ENCODE measurements around the gene CRYBA2. TPM values are rescaled to one million over a fixed set of nuclear protein-coding genes. Genes with fewer than 3 reads are reported as not detected.

Gene CRYBA2
- total and polyA plus RNA-seq, 7 donors, result 1.4 to 10.8 (median 5.5) TPM; not detected in 4

DNA sequence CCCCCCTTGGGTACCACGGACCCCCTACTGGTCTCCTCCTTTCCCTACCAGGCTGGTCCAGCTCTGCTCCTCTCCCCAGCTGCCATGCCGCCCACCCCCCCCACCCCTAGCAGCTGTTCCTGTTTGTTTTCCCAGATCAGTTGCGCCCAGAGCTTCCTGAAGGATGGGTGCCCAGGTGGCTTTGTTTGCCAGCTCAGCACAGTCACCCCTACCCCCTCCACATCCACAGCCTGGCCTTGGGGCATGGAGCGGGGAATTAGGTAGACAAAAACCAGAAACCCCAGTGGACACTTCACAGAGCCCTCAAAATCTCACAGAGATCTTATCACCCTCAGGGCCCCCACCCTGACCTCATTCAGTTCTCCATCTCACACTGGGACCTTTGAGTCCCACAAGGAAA lies 3.7 kb upstream of the CRYBA2 start:
- Histone ChIP-seq H3K36me3 (no peaks in the 10 kb centered on the region), H3K4me1 (peaks cover 0 to 38% (median 33%) of the 10 kb centered on the region in 4 donors), H3K9me3 (no peaks in the 10 kb centered on the region), H3K27ac (no peak overlapping the region), H3K27me3 (peaks cover 54 to 98% (median 78%) of the 10 kb centered on the region in 3 donors), H3K4me3 (no peak overlapping the region)
- DNase-seq, result no peak
- intact Hi-C loops (cut with DNase I), result loop anchor here (10.0 kb wide), 1 partner anchor 158 kb away; no protein-coding TSS in a partner anchor
- WGBS, 2 donors, result 14 to 35% methylated on average over 4 of the region's 4 CpGs
- TF ChIP-seq EP300 (IDR thresholded peaks at IDR 0.05) (no peak), POLR2AphosphoS5 (IDR thresholded peaks at IDR 0.05) (no peak), POLR2A (IDR thresholded peaks at IDR 0.05) (no peak)
- TF ChIP-seq, protein P1, sequence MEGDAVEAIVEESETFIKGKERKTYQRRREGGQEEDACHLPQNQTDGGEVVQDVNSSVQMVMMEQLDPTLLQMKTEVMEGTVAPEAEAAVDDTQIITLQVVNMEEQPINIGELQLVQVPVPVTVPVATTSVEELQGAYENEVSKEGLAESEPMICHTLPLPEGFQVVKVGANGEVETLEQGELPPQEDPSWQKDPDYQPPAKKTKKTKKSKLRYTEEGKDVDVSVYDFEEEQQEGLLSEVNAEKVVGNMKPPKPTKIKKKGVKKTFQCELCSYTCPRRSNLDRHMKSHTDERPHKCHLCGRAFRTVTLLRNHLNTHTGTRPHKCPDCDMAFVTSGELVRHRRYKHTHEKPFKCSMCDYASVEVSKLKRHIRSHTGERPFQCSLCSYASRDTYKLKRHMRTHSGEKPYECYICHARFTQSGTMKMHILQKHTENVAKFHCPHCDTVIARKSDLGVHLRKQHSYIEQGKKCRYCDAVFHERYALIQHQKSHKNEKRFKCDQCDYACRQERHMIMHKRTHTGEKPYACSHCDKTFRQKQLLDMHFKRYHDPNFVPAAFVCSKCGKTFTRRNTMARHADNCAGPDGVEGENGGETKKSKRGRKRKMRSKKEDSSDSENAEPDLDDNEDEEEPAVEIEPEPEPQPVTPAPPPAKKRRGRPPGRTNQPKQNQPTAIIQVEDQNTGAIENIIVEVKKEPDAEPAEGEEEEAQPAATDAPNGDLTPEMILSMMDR (IDR thresholded peaks at IDR 0.05), result no peak

DNA sequence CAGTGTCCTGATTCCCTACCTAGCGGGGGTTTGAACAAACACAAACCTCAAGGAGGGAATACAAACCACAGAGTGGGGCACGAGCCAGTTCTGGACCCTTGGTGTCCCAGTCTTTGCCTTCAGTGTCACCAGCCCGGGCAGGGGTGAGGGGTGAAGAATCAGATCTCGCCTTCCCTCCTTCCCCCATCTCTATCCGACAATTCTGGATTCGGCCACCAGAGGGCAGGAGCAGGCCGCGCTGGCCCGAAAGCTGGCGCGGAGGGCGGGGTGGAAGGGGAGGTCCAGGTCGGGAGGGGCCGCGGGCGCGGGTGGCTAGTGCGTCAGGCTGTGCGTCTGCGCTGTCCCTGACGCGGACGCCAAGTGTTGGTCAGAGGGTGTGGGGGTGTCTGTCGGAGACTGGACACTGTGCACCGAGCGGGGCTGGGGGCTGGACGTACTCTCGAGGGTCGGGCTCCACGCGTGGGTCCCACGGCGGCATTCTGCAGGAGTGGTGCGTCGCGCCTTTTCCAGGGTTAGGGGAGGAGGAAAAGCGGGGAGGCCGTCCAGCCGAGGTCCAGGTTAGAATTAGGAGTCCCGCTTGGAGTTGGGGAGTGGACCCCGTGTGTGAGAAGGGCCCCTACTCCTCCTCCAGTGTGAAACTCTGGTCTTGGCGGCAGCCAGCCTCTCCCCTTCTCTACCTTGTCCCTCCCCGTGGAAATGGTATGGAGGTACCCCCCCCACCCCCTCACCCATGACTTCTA lies 2.9 kb upstream of the CRYBA2 start:
- H3K4me1 ChIP-seq, result peaks cover 0 to 30% (median 26%) of the 10 kb centered on the region in 4 donors
- 1 to 6% methylated on average over 43 of the region's 43 CpGs for WGBS, 2 donors
- peak overlapping the region; percentile 7 to 40 (median 31) for H3K4me3 ChIP-seq
- peak; percentile 94 for DNase-seq
- H3K27me3 ChIP-seq, result peaks cover 53 to 98% (median 78%) of the 10 kb centered on the region in 3 donors
- H3K27ac ChIP-seq, result no peak overlapping the region
- no peaks in the 10 kb centered on the region for H3K36me3 ChIP-seq
- intact Hi-C loops (cut with DNase I), result loop anchor here (10.0 kb wide), 1 partner anchor 159 kb away; no protein-coding TSS in a partner anchor
- no peaks in the 10 kb centered on the region for H3K9me3 ChIP-seq
- TF ChIP-seq, protein P1 (IDR thresholded peaks at IDR 0.05), result peak; percentile 71 to 89 (median 86)
- TF ChIP-seq EP300 (IDR thresholded peaks at IDR 0.05), result no peak
- TF ChIP-seq POLR2A (IDR thresholded peaks at IDR 0.05), result peak in 1 of 2 donors; percentile 63
- TF ChIP-seq POLR2AphosphoS5 (IDR thresholded peaks at IDR 0.05), result peak; percentile 19 to 75 (median 39)

DNA sequence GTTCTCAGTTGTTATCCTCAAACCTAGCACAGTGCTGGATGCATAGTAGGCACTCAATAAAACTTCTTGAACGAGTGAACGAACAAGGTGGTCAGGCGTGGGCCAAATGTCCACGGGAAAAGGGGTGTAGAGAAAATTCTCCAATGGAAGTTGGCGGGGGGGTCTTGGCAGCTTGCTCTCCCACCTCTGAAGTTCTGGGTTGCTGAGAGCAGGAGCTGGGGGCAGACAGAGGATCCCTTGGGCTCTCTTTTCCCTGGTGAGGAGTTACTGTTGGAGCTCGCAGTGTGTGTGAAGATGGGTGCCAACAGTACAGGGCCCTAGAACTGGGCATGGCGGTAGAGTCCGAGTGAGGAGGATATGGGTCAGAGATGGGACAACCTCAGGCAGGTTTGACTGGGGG lies 2.3 kb upstream of the CRYBA2 start:
- WGBS, 2 donors, result 18 to 25% methylated on average over 8 of the region's 8 CpGs
- H3K27me3 ChIP-seq, result peaks cover 53 to 98% (median 78%) of the 10 kb centered on the region in 3 donors
- H3K4me1 ChIP-seq, result peaks cover 0 to 30% (median 26%) of the 10 kb centered on the region in 4 donors
- H3K27ac ChIP-seq, result no peak overlapping the region
- H3K9me3 ChIP-seq, result no peaks in the 10 kb centered on the region
- intact Hi-C loops (cut with DNase I), result loop anchor here (10.0 kb wide), 1 partner anchor 159 kb away; no protein-coding TSS in a partner anchor
- TF ChIP-seq POLR2A (IDR thresholded peaks at IDR 0.05) (no peak), EP300 (IDR thresholded peaks at IDR 0.05) (no peak), POLR2AphosphoS5 (IDR thresholded peaks at IDR 0.05) (no peak)
- TF ChIP-seq, protein P1 (IDR thresholded peaks at IDR 0.05), result no peak
- DNase-seq, result no peak
- H3K4me3 ChIP-seq, result no peak overlapping the region
- H3K36me3 ChIP-seq, result no peaks in the 10 kb centered on the region

DNA sequence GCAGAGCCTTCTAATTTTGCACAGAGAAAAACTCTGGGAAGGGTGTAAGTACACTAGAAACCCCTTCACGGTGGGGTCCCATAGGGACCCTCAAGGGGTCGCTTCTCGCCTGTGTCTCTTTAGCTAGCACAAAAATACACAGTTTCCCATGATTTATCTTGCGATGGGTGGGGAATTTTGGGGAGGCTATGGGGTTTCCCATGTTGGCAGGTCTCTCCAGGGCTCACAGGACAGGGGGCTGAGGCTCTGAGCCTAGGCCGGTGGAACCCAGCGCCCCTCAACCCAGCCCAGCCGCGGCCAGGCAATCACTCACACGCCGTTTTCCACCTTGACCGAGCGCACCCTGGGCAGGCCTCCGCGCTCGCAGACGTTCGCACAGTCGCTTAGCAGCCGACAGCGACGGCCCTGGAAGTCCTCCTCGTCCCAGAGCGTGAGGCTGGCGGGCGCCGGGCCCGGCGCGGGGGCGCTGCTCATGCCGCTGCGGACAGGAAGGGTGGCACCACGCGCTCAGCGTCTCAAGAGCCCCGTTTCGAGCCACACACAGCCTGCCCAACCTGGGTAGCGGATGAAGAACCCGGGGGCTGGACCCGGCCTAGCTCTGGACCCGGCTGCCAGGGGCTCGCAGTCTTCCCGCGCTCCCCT lies 398 bp downstream of the CRYBA2 start:
- TF ChIP-seq POLR2A (IDR thresholded peaks at IDR 0.05) (no peak), EP300 (IDR thresholded peaks at IDR 0.05) (no peak), POLR2AphosphoS5 (IDR thresholded peaks at IDR 0.05) (no peak)
- TF ChIP-seq, protein P1 (IDR thresholded peaks at IDR 0.05), result no peak
- peaks cover 0 to 30% (median 26%) of the 10 kb centered on the region in 4 donors for H3K4me1 ChIP-seq
- H3K27ac ChIP-seq, result no peak overlapping the region
- H3K4me3 ChIP-seq, result peak overlapping the region; percentile 18 to 48 (median 32)
- H3K27me3 ChIP-seq, result peaks cover 63 to 100% (median 99%) of the 10 kb centered on the region in 3 donors
- WGBS, 2 donors, result 2 to 3% methylated on average over 44 of the region's 44 CpGs
- DNase-seq, result no peak
- intact Hi-C loops (cut with DNase I), result loop anchor here (10.0 kb wide), 1 partner anchor 162 kb away; no protein-coding TSS in a partner anchor
- H3K36me3 ChIP-seq, result no peaks in the 10 kb centered on the region
- no peaks in the 10 kb centered on the region for H3K9me3 ChIP-seq
